Neural progenitor cell (in vitro differentiated cells): ENCODE data around the gene TMEM134.

Experiments
- CTCF ChIP-seq: fragments of 200-600 bp; sonication (generic); IDR thresholded peaks from 2 replicates; pipeline ENCODE4 v1.5.1; 2017; ENCODE audit warnings: antibody characterized with exemption, mild to moderate bottlenecking
- EZH2 ChIP-seq: fragments of 200-600 bp; sonication (generic); IDR thresholded peaks from 2 replicates; pipeline ENCODE4 v1.6.1; 2017; ENCODE audit warnings: antibody characterized with exemption, mild to moderate bottlenecking, moderate library complexity
- EZH2phosphoT487 ChIP-seq: fragments of 200-600 bp; sonication (generic); IDR thresholded peaks from 2 replicates; pipeline ENCODE4 v1.6.1; 2017; ENCODE audit warnings: antibody characterized with exemption

- TF ChIP-seq CTCF (no peak), EZH2 (no peak), EZH2phosphoT487 (no peak)
These were observed 15.0 kb upstream of the TMEM134 start for GRCh38 chr11:67483831-67484665.
